Stimulated activated CD4-positive, alpha-beta T cell treated with anti-CD3 and anti-CD28 coated beads, Interleukin-4, amount 100 ng/mL, for 4 hours (primary cell): ENCODE measurements around the gene CLNK.
A peak's percentile ranks its signal among the peaks of the same experiment; 100 is the strongest.
"Not testable (repeated sequence)": the region's sequence is repeated elsewhere in the genome, so short reads cannot be mapped to it uniquely, and the experiment has no call there.

Source experiments
- DNase-seq, 2 experiments: peaks; one replicate each; pipeline ENCODE4 v3.0.0-alpha.2; 2020

CLNK gene

GRCh38 chr4:10606483-10607155 is 77.9 kb downstream of the CLNK start:
- no peak for DNase-seq

GRCh38 chr4:10605746-10606482 is 78.7 kb downstream of the CLNK start:
- DNase-seq: no peak

- no peak for DNase-seq
Observed at GRCh38 chr4:10605031-10605430, 79.5 kb downstream of the CLNK start.

GRCh38 chr4:10599574-10599973 is 85.0 kb downstream of the CLNK start:
- no peak for DNase-seq

- no peak for DNase-seq
Observed at GRCh38 chr4:10598829-10599228, 85.7 kb downstream of the CLNK start.

- no peak for DNase-seq
Observed at GRCh38 chr4:10596586-10597290, 87.8 kb downstream of the CLNK start.

GRCh38 chr4:10593130-10593529 is 91.4 kb downstream of the CLNK start:
- DNase-seq: no peak

- DNase-seq: no peak
Observed at GRCh38 chr4:10590896-10591295, 93.7 kb downstream of the CLNK start.

GRCh38 chr4:10589799-10590198 is 94.8 kb downstream of the CLNK start:
- no peak for DNase-seq

GRCh38 chr4:10589321-10589720 is 95.2 kb downstream of the CLNK start:
- no peak for DNase-seq

GRCh38 chr4:10587697-10588096 is 96.9 kb downstream of the CLNK start:
- peak in 1 of 2 experiments; percentile 12 for DNase-seq

GRCh38 chr4:10587296-10587695 is 97.3 kb downstream of the CLNK start:
- no peak for DNase-seq

GRCh38 chr4:10584042-10584441 is 100.5 kb downstream of the CLNK start:
- DNase-seq: no peak

GRCh38 chr4:10582951-10583350 is 101.6 kb downstream of the CLNK start:
- no peak for DNase-seq

GRCh38 chr4:10582059-10582686 is 102.4 kb downstream of the CLNK start:
- DNase-seq: no peak

- DNase-seq: no peak
Observed at GRCh38 chr4:10581022-10581421, 103.5 kb downstream of the CLNK start.

GRCh38 chr4:10579648-10580047 is 104.9 kb downstream of the CLNK start:
- no peak for DNase-seq

- DNase-seq: no peak
Observed at GRCh38 chr4:10577508-10578426, 106.8 kb downstream of the CLNK start.

- DNase-seq: no peak
Observed at GRCh38 chr4:10577018-10577417, 107.5 kb downstream of the CLNK start.

- no peak for DNase-seq
Observed at GRCh38 chr4:10576236-10576635, 108.3 kb downstream of the CLNK start.

- DNase-seq: no peak
Observed at GRCh38 chr4:10575414-10575813, 109.2 kb downstream of the CLNK start.

GRCh38 chr4:10574553-10574952 is 110.0 kb downstream of the CLNK start:
- DNase-seq: not testable (repeated sequence)
